Measurements from ENCODE around the gene SLC25A29. TPM values are rescaled to one million over a fixed set of nuclear protein-coding genes. Genes with fewer than 3 reads are reported as not detected.
A peak's percentile ranks its signal among the peaks of the same experiment; 100 is the strongest.

The SLC25A29 gene
- total RNA-seq, 2 donors from 2014 or later, result 234 to 263 TPM

GRCh38 chr14:100243020-100243419 lies 63.2 kb downstream of the SLC25A29 start:
- WGBS, 2 experiments (ENCODE audit: insufficient coverage in 1 of 2, insufficient read length in 1 of 2), result 89 to 91% methylated on average over 2 to 3 of the region's 3 CpGs
- TF ChIP-seq CTCF (conservative IDR thresholded peaks at IDR 0.05), result no peak
- Histone ChIP-seq H3K36me3 (ENCODE audit: control insufficient read depth, insufficient read depth, low read length) (peaks cover 31% of the 10 kb centered on the region), H3K4me3 (ENCODE audit: low read length) (no peak overlapping the region), H3K9ac (ENCODE audit: extremely low read depth, low read length, poor library complexity, severe bottlenecking) (no peak overlapping the region), H3K4me1 (ENCODE audit: control insufficient read depth, insufficient read depth, low read length) (peaks cover 4% of the 10 kb centered on the region), H3K9me3 (ENCODE audit: control insufficient read depth, low read length) (no peaks in the 10 kb centered on the region), H3K27me3 (ENCODE audit: control insufficient read depth, insufficient read depth, low read length, poor library complexity, severe bottlenecking) (no peaks in the 10 kb centered on the region), H3K27ac (ENCODE audit: low read depth, low read length) (no peak overlapping the region)
- DNase-seq, result no peak
- H3K4me1 Mint-ChIP-seq, result peaks cover 35% of the 10 kb centered on the region
- H3K4me3 Mint-ChIP-seq, result peak overlapping the region; percentile 10
- H3K27ac Mint-ChIP-seq, result no peak overlapping the region
- peaks cover 29% of the 10 kb centered on the region for H3K36me3 Mint-ChIP-seq (ENCODE audit: low read depth)
- peaks cover 2% of the 10 kb centered on the region for H3K9me3 Mint-ChIP-seq
- H3K27me3 Mint-ChIP-seq (ENCODE audit: insufficient read depth), result no peaks in the 10 kb centered on the region

- H3K9me3 Mint-ChIP-seq, result peaks cover 2% of the 10 kb centered on the region
- TF ChIP-seq CTCF (conservative IDR thresholded peaks at IDR 0.05), result no peak
- peaks cover 23% of the 10 kb centered on the region for H3K36me3 ChIP-seq (ENCODE audit: control insufficient read depth, insufficient read depth, low read length)
- no peak for DNase-seq
- H3K36me3 Mint-ChIP-seq (ENCODE audit: low read depth), result peaks cover 23% of the 10 kb centered on the region
- no peaks in the 10 kb centered on the region for H3K27me3 Mint-ChIP-seq (ENCODE audit: insufficient read depth)
- H3K27me3 ChIP-seq (ENCODE audit: control insufficient read depth, insufficient read depth, low read length, poor library complexity, severe bottlenecking), result no peaks in the 10 kb centered on the region
- peak overlapping the region; percentile 72 for H3K27ac Mint-ChIP-seq
- H3K9me3 ChIP-seq (ENCODE audit: control insufficient read depth, low read length), result no peaks in the 10 kb centered on the region
- H3K4me3 ChIP-seq (ENCODE audit: low read length), result peak overlapping the region; percentile 92
- peaks cover 32% of the 10 kb centered on the region for H3K4me1 Mint-ChIP-seq
- 77 to 87% methylated on average over 3 of the region's 3 CpGs for whole genome bisulfite sequencing, 2 experiments (ENCODE audit: insufficient coverage in 1 of 2, insufficient read length in 1 of 2)
- H3K9ac ChIP-seq (ENCODE audit: extremely low read depth, low read length, poor library complexity, severe bottlenecking), result peak overlapping the region; percentile 61
- H3K27ac ChIP-seq (ENCODE audit: low read depth, low read length), result no peak overlapping the region
- H3K4me3 Mint-ChIP-seq, result peak overlapping the region; percentile 81
- H3K4me1 ChIP-seq (ENCODE audit: control insufficient read depth, insufficient read depth, low read length), result peaks cover 4% of the 10 kb centered on the region
Measured at GRCh38 chr14:100241279-100241678, 65.0 kb downstream of the SLC25A29 start.

Small RNA genes within 50 kb of the gene (microRNA-seq; reads per million reads assigned to microRNA genes)
- gene MIR345 (ENCODE audit: borderline microRNAs expressed), result 26.8 reads per million, percentile 59 among the genes with 10 or more reads in this experiment
- gene MIR6764 (ENCODE audit: borderline microRNAs expressed), result not detected

Other genes with a start within 250 kb of the SLC25A29 start
- gene EVL, start 241.0 kb downstream of the SLC25A29 start, total RNA-seq, result 10 to 100 TPM; 61.1 to 71.3 TPM
- under 1 TPM; 0.18 to 0.24 TPM for gene DEGS2, start 146.8 kb downstream of the SLC25A29 start, total RNA-seq
- 100 to 1,000 TPM in 1 of 2 donors, 10 to 100 TPM in 1; 94.8 to 103 TPM for gene YY1, start 67.3 kb downstream of the SLC25A29 start, total RNA-seq
- not detected for gene SLC25A47, start 16.9 kb upstream of the SLC25A29 start, total RNA-seq
- 1 to 10 TPM; 5.8 to 8.0 TPM for gene WDR25, start 70.0 kb upstream of the SLC25A29 start, total RNA-seq

All from endodermal cell (in vitro differentiated cells).